Stimulated activated CD4-positive, alpha-beta T cell treated with anti-CD3 and anti-CD28 coated beads, Interleukin-12 subunit alpha, Interleukin-12 subunit beta, amount 100 ng/mL, for 24 hours (primary cell): Measurements from ENCODE around the gene TAGLN2.
A peak's percentile ranks its signal among the peaks of the same experiment; 100 is the strongest.
"Not testable (repeated sequence)": the region's sequence is repeated elsewhere in the genome, so short reads cannot be mapped to it uniquely, and the experiment has no call there.

ENCODE experiments used
- DNase-seq, 2 experiments: peaks; one replicate each; pipeline ENCODE4 v3.0.0-alpha.2; 2020; ENCODE audit warnings: low read depth in 2 of 2

The TAGLN2 gene

DNA sequence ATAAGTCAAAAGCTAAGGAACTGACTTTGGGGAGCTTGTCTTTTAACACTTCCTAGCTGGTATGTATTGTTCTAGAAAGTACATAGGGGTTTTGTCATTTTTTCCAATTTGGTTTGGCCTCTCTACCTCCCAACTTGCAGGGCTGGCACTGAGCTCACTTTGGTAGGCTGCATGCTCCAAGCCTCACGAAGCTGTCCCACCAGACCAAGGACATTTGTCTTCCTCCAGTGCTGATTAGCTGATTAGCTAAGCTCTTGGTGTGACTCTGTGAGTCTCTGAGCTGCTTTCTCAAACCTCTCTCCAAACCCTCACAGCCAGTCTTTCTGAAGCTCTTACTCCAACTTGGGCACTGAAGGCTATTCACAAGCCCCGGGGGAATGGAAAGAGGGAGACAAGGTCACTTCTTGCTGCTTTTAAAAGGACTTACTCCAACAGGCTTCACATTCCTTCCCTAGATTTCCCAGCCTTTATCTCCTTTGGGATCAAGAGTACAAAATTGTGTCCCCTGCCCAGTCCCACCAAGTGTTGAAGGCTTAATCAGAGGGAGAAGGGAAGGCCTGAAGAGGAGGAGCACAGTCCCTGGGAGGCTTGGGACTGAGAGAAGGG, 24.4 kb downstream of the TAGLN2 start:
- no peak for DNase-seq

DNA sequence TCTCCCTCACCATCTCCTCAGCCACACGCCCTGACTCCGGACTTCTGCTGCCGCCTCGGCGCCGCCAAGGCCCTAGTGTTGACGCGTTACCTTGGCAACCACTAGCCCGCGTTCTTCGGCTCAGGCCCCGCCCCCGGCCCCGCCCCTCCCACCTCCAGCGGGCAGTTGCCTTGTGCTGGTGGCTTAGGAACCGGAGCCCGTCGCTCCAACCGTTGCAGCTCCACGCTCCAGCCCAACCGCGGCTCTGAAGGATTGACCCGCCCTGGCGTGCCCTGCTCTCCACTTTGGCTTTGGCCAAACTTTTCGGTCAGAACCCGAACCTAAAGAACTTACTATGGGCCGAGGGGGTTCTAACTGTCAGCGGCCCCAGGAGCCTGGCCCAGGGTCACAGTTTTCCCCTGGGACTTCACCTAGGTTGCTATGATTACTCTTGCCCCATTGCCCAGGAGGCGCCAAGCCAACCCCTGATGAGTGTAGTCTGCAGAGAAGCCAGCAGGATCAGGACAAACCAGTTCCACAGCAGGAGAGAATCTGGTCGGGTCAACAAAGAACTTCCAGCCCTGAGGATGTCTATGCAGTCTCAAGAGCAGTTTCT, 25.1 kb downstream of the TAGLN2 start, which contains the start of gene CFAP45:
Gene CFAP45, minus strand, starts transcription at position 80 of the 595 bp plus-strand sequence. Its CDS starts 67 bp downstream, at position 13.
- DNase-seq: no peak

DNA sequence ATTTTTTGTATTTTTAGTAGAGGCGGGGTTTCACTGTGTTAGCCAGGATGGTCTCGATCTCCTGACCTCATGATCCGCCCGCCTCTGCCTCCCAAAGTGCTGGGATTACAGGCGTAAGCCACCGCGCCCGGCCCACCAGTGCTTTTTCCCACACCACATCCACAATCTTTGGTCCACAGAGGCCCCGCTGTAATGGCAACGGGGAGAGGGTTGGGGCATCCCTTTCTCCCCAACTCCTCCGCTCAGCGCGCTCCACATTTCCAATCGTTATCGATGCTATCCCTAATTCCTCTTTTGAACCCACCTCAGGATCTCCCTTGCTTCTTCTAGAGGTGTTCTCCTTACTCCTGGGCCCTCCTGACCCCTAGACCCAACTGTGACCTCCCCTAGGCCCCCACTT, 25.7 kb downstream of the TAGLN2 start:
- not testable (repeated sequence) for DNase-seq

DNA sequence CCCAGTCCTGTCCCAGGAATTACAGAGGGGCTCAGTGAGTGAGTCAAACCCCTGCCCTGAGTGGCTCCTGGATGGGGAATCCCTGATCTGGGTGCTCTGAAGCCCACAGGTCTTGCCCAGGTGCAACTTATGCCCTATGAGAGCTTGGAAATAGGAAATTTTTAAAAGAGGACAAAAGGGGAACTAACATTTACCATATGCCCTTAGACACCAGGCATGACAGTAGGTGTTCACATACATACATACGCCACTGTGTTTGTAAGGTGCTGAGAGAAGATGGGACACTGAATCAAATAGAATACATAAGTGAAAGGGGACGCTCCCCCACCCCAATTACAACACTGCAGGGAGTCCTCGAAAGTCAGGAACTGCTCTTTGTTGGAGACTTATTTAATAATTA, 26.8 kb downstream of the TAGLN2 start:
- no peak for DNase-seq

DNA sequence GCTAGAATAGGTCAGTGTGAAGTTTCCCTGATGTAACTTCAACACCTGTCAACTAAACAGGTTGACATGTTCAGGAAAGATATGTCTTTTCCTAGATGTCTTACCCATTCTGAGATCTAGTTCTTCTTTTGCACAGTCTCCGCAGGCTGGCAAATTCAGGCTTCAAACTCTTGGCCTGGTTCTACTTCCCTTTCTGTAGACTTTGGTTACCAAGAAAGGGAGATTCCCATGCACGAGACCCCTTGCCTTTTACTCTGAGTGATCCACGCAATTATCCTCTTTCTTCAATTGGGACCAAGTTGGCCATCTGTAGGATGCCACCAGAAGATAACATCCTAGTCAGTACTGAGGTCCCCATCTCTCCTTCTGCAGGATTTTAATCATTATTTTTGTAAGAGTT, 27.3 kb downstream of the TAGLN2 start:
- DNase-seq: no peak

- DNase-seq: no peak
Measured at GRCh38 chr1:159896546-159896930, 28.8 kb downstream of the TAGLN2 start.

DNA sequence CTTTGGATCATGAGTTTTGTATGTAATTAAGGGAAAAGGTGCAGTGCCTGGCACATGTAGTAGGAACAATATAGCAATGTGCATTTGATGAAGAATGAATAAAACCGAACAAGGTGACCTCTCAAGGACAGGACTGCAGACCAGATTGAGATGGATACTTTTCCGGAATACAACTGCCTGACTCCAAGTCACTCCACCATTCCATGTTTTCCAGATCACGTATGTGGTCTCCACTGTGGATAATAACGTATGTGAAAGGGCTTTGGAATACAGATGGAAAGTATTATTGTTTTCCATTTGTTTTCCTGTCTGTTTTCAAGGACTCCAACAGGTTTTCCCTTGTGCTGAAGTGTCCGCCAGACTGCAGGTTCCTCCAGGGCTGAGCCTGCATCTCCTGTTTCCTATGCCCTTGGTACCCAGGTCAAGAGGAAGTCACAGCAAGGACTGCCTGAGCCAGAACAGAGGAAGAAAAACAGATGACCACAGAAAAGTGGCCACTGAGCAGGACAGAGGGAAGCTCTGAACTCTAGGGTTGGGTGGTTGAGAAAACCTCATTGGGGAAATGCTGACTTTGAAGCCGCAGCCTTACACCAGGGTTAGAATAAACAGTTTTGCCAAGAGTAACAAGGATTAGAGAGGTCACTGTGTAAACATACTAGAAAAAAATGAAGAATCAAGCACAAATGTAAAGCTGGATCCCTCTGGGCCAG, 29.3 kb downstream of the TAGLN2 start:
- DNase-seq: no peak

- DNase-seq: no peak
Measured at GRCh38 chr1:159895286-159895685, 30.0 kb downstream of the TAGLN2 start.

DNA sequence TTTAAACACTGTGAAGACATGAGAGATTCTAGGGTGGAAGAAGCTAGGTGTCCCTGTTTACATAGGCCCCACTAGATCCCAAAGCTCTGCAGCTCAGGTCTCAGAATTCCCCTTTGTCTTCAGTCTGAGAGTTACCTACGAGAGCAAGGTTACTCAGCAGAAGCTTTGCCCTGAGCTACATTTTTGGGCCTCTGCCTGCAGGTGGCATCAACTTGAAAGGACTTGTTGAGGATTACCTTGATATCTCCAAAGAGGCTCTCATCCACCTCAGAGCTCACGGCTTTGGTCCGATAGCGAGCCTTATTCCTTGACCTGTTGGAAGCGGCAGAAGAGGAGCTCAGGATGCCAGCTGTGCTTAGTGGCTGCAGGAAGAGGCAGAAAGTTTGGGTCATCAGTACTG, 32.4 kb downstream of the TAGLN2 start:
- no peak for DNase-seq

DNA sequence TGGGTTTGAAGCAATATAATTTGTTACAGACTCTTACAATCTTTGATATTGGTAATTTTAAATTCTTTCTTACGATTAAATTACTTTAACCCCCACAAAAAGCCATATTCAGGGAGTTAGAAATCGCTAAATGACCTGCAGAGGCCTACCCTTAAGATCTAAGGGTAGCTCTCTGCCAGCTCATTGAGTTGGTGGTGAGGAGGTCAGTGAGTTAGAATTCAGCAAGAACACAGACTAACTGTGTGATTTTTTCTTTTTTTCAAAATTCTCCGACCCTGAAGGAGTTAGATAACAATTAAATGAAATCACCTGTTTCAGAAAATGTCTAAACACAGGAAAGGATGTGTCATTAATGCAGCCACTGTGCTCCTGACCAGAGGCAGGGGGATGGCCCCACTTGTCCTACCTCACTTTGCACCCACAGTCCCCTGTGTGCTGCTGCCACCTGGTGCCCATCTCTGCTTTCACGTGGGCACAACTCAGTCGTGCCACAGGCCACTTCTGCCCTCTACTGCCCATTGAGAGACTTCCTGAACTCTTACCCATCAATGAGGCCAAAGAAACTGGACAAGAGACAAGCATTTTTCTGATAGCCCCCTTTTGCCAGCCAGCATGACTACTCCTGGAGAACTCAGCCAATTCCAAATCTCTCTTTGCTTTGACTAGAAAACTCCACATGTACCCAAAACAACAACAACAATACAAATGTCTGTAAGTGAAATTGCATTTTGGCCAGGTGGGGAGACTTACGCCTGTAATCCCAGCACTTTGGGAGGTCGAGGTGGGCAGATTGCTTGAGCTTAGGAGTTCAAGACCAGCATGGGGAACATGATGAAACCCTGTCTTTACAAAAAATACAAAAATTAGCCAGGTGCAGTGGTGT, 33.8 kb downstream of the TAGLN2 start:
- DNase-seq: peak; percentile 51 to 63

DNA sequence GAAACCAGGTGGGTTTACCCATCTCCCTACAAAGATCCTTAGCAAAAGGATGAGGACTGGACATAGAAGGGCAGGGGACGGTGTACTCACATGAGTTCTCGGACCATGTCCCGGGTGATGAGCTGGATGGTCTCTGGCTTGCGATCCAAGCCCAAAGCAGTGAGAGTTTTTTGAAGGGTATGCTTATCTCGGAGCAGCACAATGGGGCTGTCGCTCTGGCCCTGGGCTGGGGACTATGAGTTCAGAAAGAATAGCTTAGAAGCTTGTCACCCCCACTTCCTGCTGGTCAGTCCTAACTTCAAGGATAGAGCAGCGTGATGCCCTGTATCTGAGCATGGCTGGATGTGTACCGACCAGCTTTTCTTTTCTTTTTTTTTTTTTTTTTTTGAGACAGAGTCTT, 34.9 kb downstream of the TAGLN2 start:
- DNase-seq: no peak

DNA sequence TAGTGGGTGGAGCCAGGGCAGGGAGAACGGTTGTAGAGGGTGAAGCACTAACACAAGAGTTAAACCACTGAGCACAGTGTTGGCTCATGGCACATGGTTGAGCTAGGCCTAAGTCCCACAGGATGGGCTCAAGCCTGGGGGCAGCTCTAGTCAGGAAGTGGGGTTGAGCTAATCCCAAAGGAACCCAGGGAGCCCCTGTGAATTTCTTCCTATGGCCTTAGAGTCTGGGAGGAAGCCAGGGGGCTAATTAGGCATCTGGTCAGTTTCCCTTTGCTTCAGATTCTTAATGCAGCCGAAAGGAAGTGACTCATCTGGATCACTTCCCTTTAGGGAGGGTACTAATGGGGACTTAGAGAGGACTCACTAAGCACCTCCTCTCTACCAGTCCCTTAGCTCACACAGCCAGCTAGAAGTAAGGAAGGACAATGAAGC, 35.5 kb downstream of the TAGLN2 start:
- no peak for DNase-seq

GRCh38 chr1:159889202-159889601, 36.1 kb downstream of the TAGLN2 start:
- no peak for DNase-seq

GRCh38 chr1:159884296-159884695, 41.0 kb downstream of the TAGLN2 start:
- no peak for DNase-seq

GRCh38 chr1:159883134-159883533, 42.2 kb downstream of the TAGLN2 start:
- DNase-seq: no peak

DNA sequence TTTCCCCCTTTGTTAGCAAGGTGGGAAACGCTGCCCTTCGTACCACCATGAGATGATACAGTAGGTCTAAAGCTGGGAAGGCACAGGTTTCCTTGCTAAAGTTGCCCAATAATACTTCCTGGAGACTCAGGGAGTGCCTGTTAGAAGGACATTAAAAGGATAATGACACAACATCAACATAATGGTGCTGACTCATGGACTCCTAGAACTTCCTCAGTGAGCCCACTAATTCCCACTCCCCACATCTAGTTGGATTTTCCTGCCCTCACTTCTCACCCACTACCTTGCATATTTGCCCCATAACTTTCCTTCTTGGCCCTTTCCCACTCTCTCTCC, 42.8 kb downstream of the TAGLN2 start:
- DNase-seq: no peak

DNA sequence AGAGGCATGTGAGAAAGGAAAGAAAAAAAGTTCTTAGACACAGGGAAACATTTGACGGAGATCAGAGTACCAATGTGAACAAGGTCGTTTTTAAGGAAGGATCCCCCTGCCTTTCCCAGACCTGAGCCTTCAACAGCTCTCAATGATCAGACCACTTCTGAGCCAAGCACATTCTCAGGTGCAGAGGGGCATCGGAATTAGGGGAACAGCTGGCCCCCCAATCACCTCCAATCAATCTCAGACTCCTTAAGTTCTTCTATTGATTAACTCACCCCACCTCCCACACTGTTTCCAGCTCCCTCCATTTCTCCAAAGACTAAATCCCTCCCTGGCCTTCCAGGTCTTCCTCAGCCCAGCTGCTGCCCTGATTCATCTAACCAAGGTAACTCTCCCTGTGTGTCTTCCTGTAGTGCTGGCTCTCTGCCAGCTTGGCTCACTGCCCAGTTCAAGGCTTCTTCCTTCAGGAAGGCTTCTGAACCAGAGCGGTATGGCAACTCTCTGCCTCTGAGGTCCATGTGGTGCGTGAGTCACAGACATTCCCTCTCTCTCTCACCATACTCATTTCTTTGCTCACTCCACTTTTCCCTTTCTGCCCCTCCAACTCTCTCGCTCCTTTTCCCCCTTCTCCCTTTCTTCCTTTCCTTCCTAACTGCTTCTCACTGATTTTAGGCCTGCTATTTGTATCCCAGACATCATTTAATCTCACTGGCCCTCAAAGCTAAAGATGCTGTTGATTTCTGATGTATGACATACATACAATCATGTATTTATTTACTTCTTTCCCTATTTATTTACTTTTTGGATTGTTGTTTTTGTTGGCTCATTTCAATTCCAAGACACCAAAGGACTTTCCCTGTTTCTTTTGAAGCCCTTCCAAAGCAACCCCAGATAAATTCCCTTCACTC, 43.4 kb downstream of the TAGLN2 start:
- no peak for DNase-seq

DNA sequence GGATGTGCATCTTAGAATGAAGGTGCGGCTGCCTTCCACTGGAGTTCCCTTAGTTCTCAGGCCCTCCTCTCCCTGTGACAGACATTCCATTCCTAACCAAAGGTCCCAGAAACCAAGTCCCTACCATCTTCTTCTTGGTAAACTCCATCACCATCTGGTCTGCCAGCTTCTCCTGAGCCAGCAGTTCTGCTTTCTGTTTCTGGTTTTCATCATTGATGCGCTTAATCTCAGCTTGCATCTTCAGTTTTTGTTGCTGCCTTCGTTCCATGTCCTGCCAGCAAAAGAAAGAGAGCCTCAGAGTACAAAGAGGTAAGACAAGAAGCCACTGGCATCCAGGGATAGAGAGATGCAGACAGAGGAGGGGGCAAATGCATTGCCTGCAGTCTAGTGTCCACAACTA, 44.9 kb downstream of the TAGLN2 start:
- DNase-seq: no peak

DNA sequence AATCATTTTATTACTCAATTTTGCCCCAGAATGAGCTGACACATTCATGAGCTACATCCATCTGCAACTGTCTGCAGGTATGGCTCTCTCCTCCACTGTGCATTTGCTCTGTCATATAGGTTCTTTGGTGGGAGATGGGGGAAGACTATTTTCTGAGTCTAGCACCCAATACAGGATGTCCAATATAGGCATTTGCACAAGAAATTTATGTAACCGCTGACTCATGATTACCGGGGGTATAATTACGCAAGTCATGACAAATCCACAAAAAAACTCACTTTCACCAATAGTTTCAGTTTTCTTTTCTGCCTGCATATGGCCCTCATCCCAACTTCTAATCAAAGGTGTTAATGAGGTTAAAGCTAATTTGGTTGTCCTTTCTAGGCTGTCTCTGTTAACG, 45.3 kb downstream of the TAGLN2 start:
- no peak for DNase-seq

GRCh38 chr1:159879136-159879535, 46.2 kb downstream of the TAGLN2 start:
- no peak for DNase-seq

DNA sequence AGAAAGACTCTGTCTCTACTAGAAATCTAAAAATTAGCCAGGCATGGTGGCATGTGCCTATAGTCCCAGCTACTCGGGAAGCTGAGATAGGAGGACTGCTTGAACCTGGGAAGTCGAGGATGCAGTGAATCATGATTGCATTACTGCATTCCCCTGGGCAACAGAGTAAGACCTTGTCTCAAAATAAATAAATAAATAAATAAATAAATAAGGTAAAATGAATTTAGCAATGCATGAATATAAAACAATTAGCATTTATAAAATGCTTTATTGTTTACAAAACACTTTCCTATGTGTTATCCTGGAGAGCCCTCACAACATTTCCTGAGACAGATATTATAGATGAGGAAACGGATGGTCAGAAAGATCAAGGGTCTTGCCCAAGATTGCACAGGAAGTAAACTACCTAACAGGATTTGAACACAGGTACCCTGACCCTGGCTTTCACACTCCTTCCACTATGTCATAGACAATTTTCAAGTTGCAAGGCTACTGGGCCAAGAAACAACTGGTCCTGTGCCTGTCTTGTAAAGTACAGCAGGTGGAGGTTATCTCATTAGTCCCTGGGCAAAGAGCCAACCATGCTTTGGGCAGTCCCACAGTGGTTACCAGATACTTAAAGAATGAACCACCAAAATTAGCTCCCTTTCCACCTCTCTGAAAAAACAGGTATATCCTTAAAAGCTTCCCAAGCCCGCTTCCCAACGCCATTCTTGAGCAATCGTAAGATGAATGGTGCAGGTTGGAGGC, 47.4 kb downstream of the TAGLN2 start:
- no peak for DNase-seq
